ENCODE measurements around the gene HS3ST3B1.

DNA sequence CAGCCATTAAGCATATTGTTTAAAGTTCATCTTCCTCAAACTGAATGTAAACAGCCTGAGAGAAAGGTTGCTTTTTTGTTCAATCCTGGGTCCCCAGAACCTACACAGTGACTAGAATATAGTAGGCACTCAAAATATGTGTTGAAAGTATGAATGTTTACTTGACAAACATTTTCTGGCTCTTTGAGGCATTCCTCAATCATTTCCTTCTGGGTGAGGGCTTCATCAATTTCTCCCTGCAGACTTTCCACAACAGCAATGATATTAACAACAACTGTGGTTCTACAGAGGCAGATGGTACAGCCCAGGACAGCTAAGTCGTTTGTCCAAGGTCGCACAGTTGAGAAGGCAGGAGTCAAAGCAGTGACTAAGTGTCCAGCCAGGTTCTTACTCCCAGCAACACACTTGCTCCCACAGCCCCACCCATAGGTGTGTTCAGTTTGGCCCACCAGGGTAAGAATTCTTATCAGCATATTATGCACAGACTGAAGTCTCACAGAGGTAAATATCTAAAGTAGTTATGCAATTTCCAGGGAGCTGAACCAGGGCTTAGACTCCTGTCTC, 61.1 kb downstream of the HS3ST3B1 start:
- TF ChIP-seq, protein P1, sequence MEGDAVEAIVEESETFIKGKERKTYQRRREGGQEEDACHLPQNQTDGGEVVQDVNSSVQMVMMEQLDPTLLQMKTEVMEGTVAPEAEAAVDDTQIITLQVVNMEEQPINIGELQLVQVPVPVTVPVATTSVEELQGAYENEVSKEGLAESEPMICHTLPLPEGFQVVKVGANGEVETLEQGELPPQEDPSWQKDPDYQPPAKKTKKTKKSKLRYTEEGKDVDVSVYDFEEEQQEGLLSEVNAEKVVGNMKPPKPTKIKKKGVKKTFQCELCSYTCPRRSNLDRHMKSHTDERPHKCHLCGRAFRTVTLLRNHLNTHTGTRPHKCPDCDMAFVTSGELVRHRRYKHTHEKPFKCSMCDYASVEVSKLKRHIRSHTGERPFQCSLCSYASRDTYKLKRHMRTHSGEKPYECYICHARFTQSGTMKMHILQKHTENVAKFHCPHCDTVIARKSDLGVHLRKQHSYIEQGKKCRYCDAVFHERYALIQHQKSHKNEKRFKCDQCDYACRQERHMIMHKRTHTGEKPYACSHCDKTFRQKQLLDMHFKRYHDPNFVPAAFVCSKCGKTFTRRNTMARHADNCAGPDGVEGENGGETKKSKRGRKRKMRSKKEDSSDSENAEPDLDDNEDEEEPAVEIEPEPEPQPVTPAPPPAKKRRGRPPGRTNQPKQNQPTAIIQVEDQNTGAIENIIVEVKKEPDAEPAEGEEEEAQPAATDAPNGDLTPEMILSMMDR (IDR thresholded peaks at IDR 0.05; ENCODE audit: low read length), result no peak
- no peak for TF ChIP-seq EZH2 (optimal IDR thresholded peaks at IDR 0.05; ENCODE audit: low read depth, low read length)
- no peak for TF ChIP-seq EZH2phosphoT487 (IDR thresholded peaks at IDR 0.05; ENCODE audit: low read length)
